Raji (cell line): ENCODE measurements around the gene ADARB2.

Experiments
- POLR2A ChIP-seq: IDR thresholded peaks from 2 replicates; pipeline ENCODE4 v1.6.1; 2011; ENCODE audit warnings: low read depth, low read length, control low read depth; ENCODE audit not compliant: insufficient read depth

The ADARB2 gene

DNA sequence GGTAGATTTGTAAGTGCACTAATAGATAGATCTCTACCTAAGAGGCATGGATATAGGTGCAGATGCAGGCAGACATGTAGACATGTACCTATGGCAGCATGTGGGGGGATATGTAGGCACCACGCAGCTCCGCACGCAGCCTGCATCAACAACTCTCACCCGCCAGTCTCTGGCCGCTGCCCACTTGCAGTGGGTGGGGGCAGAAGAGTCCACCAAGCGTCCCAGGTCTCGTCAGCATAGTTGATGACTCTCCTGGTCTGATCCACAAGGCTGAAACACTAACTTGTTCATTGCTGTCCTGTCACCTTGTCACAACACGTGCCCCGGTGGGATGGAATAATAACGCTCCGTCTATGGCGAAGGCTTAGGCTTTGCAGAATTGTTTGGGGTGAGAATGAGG, 252.0 kb downstream of the ADARB2 start:
- no peak for TF ChIP-seq POLR2A

DNA sequence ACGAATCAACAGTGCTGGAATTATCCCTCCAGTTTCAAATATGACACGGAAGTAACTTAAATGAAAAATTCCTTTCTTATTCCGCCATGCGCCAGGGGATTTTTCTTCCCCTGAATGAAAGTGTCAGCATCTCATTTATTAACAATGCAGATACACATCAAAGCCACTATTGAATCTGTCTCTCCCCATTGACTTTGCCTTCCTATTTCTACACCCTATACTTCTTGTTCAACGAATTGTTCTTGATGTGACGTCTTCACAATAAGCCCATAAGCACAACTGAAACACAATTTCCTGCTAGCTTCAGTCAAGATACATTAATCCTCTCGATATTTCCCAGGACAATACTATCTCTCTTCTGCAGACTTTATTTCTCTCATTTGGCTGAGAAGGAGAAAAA, 253.5 kb downstream of the ADARB2 start:
- no peak for TF ChIP-seq POLR2A

DNA sequence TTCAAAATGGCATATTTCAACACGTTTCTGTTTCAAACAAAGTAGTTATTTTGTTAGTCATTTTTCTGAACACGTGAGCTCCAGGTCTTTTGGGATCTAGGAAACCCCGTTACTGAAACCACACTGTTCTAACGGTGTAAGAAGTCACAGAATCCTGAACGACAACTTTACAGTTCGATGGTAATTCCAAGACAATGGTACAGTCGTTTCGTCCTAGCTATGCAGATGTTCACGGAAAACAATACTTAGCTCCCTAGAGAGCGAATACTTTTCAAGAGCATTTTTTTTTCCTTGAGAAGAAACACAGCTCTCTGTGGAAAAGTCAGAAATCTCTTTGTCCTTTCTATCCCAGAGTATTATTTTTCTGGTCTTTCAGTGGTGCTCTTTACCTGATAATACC, 254.1 kb downstream of the ADARB2 start:
- no peak for TF ChIP-seq POLR2A

DNA sequence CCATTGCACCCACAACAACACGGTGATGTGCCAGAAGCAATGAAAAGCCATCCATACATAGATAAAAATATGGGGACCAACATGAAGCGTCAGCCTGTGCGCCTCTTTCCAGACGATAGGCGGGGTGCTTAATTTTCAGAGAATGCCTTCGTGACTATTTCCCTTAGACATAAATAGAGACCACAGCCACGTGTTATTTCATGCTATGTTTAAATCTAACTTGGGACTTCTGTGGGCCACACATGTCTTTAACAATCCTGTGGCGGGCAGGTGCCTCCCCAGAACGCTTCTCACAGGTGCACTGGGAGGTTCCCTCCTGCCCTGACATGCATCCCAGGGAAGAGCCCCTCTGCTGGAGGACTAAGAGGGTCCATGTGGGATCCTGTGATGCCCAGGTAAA, 259.7 kb downstream of the ADARB2 start:
- no peak for TF ChIP-seq POLR2A

DNA sequence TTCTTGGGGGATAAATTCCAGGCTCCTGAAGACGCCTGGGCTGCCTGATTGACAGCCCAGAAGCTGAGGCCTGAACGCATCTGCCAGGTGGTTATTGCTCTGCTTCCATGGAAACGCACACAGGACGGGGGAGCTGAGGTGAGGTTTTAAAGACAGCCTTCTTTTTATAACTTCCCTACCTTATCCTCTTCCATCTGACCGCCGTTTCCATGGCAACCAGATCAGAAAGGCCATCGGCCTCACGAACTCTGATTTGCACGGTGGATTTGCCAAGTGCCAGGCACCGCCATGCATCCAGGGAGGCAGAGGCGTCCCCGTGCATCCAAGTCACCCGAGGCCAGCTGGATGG, 260.9 kb downstream of the ADARB2 start:
- no peak for TF ChIP-seq POLR2A

DNA sequence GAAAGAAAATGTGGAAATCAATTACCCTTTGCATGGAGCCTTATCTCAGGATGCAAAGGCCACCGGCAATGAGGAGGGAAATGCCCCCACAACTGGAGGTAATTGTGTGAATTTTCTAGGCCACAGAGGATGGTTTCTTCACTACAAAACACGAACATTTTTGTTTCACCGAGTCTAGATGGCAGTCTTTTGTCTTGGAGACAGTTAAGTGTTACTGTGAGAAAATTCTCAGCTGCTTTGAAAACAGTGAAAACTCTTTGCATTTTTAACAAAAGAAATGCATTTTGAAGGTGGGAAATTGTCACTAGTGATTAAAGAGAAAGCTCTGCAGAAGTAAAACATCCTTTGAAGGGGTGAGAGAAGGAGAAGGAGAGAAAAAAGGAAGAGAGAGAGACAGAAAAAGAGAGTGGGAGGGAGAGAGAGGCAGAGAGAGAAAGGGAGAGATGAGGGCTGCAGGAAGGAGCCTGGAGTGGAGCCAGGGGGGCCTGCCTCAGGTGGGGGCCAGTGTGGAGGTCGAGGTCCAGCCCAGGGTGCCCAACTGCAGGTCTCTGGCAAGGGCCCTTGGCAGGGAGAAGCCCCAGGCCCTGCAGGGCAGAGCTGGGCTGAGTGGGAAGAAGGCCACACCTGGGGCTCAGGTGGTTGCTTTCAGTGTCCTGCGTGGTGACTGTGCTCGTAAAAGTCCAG, 261.4 kb downstream of the ADARB2 start:
- no peak for TF ChIP-seq POLR2A

DNA sequence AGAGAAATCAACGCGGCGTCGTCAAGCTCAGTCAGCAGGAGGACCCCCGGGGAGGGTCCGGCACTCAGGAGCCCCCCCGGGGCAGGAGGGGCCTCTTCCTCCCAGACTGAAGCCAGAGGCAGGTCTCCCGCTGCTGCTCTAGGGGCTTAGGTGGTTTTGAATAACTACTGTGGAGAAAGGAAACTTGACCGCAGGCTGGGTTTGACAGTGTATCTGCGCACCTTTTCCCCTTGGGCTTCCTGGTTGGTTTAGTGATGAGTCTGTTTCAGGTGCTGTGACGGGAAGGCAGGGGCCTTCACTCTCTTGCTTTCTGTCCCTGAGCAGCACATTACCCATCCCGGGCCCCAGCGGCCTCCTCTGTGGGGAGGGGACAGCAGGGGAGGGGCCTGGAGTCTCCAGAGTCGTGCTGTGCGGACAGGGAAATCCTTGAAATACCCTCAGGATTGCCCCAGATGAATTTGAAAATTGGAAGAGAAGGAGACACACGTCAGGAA, 262.2 kb downstream of the ADARB2 start:
- TF ChIP-seq POLR2A: no peak

DNA sequence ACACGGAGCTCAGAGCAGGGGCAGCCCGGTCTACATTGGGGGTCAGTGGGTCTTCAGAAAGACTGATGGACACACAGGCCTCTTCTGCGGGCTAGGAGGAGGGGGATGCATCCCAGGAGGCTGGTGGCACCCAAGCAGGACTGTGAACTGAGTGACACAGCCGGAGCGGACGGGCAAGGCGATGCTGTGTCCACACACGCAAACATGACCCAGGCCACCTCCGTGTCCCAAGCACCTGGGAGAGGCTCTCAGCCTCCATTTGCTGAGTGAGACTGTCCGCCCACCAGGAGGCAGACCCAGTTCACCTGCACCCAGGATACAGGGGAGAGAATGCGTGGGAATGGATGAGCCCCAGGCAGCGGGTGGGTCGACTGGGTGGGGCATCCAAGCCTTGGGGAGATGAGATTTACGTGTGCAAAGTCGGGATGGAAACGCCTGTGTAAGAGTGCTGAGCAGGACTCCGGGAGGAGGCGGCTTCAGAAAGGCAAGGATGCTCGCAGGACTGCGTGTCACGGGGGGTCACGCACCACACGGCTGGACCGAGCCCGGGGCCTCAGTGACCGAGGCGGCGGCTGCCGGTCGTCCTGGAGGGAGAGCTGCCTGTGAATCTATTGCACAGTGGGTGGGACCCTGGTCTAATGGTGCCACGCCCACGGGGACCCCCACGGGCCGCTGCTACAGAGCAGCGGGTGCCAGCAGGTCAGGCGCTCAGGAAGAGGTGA, 262.8 kb downstream of the ADARB2 start:
- TF ChIP-seq POLR2A: no peak

DNA sequence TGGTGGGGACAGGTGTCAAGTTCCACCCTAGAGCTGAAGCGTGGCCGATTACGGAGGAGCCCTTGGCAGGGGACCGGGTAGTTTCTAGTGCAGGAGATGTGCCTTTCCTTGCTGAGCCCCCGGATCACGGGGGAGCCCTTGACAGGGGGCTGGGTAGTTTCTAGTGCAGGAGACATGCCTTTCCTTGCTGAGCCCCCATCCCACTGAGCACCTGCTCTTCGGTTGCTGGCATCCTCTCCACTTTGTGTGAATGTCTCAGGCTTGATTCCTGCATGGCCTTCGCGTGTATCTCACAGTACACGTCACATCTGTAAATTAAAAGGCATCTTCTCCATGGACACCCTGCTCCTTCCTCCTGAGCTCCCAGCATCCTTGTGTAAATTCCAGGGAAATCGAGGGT, 263.5 kb downstream of the ADARB2 start:
- TF ChIP-seq POLR2A: no peak

DNA sequence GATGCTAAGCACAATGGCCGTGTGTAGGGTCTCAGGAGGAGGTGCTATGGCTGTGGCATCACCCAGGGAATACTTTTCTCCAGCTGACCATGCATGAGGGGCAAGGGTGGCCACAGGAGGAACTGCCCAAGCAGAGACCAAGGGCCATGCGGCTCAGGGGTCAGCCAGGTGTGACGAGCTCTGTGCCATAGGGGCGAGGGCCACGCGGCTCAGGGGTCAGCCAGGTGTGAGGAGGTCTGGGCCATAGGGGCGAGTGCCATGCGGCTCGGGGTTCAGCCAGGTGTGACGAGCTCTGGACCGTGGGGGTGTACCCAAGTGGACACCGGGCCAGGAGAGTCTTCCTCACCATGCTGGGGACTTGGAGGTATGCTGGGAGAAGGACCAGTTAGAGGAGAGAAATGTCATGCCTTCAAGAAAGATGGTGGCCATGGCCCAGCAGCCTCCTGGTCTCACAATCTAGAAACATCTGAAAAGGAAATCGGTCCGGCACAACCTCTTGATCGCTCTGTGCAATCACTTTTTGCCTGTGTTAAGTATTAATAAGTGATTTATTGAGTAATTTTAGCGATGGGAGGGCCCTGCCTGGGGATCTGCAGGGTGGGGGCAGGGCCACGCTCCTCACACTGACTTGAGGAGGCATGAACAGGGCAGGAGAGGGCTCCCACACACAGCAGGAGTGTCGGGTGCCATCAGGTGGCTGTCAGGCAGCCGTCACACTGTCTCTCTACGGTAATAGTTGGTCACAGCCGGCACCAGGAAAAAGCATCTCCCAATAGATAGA, 265.0 kb downstream of the ADARB2 start:
- no peak for TF ChIP-seq POLR2A

DNA sequence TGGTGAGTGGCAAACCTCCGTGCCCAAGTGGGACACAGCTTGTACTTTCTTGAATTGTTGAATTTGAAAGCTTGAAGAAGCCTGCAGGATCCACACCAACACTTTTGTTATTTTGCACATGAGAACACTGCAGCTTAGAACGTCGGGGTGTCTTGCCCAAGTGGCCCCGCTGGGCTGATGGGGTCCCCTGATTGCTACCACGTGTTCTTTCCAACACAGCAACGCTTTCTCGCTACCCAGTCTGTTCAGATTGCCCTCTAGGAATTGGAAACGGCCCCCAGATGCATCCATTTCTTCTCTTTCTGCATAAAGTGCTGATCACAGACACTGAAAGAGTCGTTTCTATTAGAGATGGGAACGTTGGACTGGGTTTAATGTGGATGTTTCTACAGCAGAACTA, 268.5 kb downstream of the ADARB2 start:
- TF ChIP-seq POLR2A: no peak

DNA sequence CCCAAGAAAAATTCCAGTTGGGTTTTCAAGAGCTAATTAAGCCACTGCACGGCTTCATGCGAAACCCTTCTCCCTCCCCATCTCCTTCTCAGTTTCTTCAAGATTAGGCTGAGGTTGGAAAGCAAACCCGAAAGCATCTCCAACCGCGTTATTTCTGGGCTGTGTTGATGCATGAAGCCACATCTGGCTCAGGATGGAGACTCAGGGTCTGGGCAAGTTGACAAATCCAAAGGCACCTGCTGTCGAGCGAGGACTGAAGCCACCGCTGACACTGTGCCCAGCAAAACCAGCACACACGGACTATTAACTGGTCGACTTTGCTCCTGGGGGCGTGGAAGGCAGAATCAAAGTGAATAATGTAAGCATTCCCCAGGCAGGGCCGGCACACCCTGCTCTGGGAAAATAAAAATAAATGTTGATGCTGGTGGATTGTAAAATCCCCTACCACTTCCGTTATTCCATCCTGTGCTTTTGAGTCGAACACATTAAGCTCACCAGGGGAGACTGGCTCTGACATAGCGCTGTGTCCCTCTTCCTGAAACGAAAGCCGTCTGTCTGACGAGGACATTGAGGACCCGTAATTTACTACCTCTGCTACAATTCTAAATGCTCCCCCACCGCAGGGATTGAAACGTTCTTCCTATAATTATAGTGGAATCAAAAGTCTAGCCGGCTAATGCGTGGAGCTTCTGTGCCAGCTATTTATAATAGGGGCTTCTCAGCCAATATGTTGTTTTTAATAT, 269.8 kb downstream of the ADARB2 start:
- TF ChIP-seq POLR2A: no peak

DNA sequence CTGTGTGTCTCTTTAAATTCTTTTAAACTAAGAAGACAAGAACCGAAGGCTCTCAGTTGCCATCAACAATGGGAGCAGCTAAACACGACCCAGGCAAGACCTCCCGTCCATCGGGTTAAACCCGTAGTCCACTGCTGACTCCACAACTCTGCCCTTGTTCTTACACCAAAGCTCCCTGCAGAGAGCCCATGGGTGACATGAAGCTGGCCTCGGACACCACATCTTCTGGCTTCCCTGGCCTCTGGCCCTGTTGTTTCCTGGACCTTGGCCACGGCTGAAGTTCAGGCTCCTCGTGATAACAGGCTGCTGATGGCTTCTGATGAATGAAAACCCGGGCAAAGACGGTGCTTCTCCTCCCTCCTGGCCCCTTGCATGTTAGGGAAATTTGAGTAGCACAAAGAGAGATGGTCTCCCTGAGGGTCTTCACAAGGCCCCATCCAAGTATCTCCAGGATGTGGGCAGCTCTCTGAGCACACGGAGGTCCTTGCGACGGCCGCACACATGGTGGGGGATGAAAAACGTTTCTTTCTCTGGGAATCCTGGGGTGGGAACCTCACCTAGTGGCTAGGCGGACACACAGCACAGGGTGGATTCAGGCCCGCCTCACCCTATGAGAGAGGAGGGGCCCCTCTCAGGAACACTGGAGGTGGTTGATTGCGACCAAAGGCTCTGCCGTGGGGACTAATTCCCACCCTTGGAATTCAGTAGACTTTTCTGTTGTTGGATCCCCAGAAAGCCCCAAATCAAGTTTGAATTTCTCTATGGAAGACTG, 271.1 kb downstream of the ADARB2 start:
- no peak for TF ChIP-seq POLR2A

DNA sequence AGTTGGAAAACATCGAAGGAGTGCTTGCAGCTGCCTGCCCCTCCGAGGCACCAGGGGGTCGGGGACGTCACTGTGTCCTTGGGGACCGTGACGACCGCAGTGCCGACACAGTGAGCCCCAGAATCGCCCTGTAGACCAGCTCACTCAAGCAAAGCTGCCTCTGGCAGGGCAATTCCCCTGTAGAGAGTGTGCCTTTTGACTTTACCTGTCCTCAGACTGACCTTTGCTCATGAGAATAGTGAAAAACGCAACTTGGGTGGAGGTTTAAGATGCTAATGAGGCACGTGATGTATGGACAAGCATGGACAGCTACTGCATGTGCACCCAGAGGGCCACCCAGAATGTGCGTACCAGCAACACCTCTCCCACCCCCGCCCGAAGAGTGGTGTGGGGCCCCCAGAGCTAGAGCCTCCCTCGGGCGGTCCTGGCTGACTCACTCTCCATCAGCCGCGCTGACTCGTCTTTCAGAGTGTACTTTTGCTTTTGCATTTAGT, 271.9 kb downstream of the ADARB2 start:
- TF ChIP-seq POLR2A: no peak
